GM19035 (cell line): ENCODE data around the gene NPC1.
"Not testable (repeated sequence)": the region's sequence is repeated elsewhere in the genome, so short reads cannot be mapped to it uniquely, and the experiment has no call there.

Source experiments
- ATAC-seq: cut with Tn5 transposase; IDR thresholded peaks from one replicate; pipeline ENCODE4 v1.9.1; 2021; ENCODE audit not compliant: unreplicated experiment

NPC1 gene

DNA sequence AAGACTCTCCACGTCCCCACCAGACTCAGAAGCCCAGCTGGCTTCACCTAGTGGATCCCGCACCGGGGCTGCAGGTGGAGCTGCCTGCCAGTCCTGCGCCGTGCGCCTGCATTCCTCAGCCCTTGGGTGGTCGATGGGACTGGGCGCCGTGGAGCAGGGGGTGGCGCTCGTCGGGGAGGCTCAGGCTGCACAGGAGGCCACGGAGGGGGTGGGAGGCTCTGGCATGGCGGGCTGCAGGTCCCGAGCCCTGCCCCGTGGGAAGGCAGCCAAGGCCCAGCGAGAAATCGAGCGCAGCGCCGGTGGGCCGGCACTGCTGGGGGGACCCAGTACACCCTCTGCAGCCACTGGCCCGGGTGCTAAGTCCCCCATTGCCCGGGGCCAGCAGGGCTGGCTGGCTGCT, 8.8 kb downstream of the NPC1 start:
- not testable (repeated sequence) for ATAC-seq

GRCh38 chr18:23575309-23575651, 11.0 kb downstream of the NPC1 start:
- no peak for ATAC-seq

DNA sequence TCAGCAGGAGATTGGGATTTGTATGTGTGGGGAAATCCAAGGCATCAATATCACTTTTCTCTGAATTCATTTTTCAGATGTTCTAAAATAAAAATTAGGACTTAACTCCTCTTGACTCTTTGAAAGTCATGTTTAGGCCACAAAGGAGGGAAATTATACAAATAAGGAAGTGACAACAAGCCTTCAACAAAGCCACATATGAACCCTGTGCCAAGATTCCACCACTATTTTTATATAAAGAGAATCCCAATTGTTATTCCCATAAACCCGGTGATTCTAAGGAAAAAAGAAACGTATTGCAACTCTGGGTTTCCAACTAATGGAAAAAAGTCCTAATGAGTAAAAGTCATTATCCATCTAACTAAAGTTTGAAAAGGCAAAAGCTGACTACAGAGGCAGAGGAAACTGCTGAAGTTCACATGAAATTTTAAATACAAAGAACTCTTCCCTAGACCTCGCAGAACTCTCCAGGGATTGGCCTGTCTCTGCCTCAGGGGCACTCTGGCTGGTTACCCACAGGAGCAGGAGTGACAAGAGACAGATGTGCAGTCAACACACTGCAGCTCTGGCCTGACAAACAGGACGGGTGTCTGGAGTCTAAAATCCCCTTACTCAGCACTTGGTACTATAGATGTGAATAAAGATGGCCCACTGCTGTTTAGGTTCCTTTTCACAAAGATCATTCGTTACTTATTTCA, 11.5 kb downstream of the NPC1 start:
- ATAC-seq = no peak

DNA sequence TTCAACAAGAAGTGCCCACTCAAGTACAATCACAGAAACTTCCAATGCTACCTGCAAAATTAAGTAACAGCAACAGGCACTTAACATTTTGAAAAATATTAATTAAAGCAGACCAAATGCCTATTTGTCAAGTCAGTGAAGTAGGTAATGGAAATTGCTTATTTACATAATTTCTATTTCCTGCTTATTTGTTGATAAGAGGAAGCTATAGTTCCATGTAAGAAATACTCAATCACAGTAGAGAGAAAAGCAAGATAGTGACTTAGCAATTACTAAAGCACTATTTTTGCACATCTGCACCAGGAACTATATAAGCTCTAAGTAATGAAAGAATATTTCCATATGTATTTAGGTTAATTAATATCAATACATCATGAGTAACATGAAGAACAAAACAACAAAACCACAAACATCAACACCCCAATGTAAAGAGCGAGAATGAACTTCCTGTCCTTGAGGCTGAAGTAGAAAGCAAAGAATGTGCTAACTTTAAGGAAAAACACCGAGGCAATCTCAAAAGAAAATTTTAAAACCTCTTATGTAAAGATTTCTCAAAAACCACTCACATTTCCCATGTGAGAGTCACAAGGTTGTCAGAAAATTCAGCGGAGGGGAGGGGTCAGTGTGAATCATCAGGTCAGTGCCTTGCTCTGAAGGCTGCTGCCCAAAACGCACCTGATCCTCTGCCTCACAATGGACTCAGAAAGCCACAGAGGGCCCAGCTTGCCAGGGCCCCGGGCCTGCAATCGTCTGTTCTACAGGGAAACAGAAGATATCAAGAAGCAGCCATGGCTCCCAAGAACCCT, 12.5 kb downstream of the NPC1 start:
- ATAC-seq = peak; percentile 64

DNA sequence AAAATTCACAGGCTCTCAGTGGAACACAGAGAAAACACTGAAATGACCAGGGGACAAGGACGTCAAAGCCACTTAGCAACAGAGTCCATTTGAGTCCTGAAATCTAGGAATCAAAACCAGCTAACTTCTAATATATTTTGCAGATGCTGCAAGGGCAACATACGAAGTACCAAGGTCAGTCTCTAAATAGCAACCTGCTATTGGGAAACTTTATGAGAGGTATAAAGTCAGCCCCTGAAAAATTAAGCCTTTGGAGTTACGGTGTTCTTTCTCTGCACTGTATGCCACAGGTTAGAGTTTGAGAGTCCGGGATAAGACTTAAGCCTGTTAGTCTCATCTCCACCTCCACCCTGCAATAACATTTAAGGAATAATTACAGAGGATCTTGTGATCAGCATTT, 13.3 kb downstream of the NPC1 start:
- ATAC-seq = no peak

GRCh38 chr18:23572570-23572969, 13.7 kb downstream of the NPC1 start:
- ATAC-seq = no peak

DNA sequence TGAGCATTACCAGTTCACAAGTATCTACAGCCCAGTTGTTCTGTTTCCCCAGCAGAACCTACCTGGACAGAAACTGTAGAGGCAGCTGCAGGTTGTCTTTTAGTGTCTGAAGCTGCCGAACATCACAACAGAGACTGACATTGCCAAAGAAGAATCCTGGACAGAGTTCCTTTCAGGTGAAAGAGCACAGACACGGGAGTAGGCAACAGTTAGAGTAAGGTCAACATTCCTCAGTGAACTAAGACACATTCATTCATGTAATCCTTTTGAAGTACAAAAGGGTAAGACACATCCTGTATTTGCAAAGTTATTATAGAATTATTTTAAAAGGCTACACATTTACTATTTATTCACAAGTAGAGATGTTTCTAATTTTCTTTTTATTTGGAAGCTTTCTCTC, 14.3 kb downstream of the NPC1 start:
- no peak for ATAC-seq

GRCh38 chr18:23570912-23571504, 15.3 kb downstream of the NPC1 start:
- no peak for ATAC-seq

DNA sequence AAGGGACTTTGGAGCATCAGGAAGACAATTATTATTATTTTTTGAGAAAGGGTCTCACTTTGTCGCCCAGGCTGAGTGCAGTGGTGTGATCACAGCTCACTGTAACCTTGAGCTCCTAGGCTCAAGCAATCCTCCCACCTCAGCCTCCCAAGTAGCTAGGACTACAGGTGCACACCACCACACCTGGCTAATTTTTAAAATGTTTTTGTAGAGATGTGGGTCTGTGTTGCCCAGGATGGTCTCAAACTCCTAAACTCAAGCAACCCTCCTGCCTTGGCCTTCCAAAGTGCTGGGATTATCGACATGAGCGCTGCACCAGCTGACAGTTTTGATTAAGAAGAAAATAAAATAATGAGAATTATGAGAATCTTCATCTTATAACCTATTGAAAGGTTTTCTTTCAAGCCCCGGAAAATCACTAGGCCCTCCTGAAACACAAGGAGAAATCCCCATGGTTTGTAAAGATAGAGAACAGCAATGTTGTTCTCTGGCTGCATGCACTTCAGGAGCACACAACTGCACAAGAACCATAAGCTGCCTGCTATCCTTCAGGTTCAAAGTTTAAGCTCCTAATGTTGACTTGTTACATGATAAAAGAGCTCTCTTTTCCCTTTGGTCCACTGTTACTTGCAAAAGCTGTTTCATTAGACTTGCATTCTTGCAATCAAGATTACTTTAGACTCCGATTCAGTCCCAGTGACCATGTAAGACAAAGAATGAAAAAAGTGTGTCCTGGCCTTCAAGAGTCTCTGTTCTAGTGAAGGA, 16.8 kb downstream of the NPC1 start:
- no peak for ATAC-seq

GRCh38 chr18:23568281-23569138, 17.8 kb downstream of the NPC1 start:
- ATAC-seq = no peak

GRCh38 chr18:23567671-23568070, 18.6 kb downstream of the NPC1 start:
- ATAC-seq = no peak

DNA sequence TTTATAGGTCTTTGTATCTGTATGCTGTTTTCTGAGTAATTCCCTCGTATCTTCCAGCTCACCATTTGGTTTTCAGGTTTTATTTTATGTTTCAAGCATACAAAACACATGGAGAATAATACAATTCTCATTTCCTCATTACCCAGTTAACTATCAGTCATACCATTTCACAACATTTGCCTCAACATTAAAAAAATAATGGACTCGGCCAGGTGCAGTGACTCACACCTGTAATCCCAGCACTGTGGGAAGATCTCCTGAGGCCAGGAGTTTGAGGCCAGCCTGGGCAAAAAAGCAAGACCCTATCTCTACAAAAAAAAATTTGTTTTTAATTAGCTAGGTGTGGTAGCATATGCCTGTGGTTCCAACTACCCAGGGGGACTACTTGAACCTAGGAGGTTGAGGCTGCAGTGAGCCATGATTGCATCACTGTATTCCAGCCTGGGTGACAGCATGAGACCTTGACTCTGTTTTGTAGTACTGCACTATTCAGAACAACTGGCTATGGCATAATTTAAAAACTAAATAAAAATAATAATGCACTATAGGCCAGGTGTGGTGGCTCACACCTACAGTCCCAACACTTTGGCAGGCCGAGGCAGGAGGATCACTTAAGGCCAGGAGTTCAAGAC, 20.3 kb downstream of the NPC1 start:
- ATAC-seq = no peak

GRCh38 chr18:23563377-23564043, 22.8 kb downstream of the NPC1 start:
- no peak for ATAC-seq

DNA sequence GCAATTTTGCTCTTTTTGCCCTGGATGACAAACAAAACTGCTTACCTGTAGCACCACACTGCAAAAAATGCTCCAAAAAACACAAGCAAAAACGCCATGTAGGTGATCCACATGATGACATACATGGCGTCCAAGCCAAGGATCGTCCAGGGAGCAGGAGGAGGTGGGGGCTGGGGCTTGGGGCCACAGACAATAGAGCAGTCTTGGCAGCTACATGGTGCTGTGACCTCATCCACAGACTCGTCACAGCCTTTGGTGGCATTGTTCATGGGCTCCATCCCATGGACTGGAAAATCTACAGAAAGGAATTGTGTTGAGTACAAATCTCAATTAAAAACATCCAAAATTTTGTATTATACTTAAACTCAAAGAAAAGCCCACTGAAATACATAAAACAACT, 26.1 kb downstream of the NPC1 start:
- no peak for ATAC-seq

DNA sequence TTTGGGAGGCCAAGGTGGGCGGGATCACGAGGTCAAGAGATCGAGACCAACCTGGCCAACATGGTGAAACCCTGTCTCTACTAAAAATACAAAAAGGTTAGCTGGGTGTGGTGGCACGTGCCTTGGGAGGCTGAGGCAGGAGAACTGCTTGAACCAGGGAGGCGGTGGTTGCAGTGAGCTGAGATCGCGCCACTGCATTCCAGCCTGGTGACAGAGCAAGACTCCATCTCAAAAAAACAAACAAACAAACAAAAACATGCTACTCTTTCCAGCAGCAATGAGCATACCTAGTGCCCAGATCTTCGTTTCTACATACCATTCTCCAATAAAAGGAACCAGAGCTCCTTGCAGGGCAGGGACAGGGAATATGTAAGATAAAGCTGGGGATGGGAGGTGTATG, 28.8 kb downstream of the NPC1 start:
- ATAC-seq = not testable (repeated sequence)

DNA sequence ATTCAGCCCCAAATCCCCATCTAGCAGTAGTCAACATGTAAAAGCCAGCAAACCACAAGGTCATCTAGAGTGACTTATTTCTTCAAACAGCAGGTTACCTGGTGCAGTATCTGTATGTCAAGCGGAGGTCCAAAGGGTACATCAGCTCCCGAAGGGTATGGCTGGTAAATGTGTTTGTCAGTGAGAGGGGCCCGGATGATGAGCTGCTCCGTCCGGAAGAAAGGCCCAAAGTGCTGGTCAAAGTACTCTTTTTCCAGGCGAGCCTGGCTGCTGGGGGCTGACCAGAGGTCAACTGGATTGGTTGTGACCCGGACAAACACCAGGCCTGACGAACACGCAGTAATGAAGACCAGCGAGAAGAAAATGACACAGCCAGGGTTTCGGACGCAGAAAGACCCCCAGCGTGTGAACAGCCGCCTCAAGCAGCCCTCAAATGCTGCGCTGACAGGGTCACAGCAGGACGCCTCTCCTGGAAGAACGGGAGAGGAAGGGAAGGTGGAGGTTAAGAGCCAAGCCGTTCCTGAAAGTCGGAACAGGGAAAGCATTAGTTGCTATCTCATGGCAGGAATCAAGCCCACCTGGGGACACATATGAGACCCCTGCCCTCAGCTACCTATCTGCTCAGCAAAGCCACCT, 30.0 kb downstream of the NPC1 start:
- no peak for ATAC-seq

GRCh38 chr18:23553887-23554286, 32.4 kb downstream of the NPC1 start:
- no peak for ATAC-seq

DNA sequence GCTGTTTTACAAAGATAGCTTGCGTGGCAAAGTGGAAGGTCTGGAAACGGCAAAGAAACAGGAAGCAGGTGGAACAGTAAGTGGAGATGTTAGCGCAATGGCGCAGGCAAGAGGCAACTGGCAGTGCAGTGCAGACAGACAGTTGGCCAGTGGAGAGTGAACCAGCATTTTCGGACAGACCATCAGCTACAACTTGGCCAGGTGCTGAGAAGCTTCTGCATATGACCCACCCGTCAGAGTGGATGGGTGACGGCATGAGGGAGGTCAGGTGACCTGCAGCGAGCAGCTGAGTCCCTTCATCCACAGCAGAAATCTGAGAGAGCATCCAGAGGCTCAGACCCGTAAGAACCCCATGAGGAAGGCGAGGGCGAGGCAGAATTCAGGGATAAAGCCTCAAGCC, 33.8 kb downstream of the NPC1 start:
- no peak for ATAC-seq

DNA sequence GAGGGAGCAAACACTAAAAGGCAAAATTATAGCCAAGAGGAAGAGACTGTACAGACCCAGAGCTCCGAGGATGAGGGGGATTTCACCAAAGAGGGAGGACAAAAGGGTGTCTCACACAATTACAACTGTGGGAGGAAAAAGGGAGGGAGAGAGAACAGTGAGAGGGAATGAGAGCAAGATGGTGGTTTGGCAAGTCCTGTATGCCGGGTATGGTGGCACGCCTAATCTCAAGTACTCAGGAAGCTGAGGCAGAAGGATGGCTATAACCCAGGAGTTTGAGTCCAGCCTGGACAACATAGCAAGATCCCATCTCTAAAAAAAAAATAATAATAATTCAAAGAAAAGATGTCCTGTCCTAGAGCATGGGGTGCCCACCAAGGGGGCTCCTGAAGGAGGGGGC, 34.3 kb downstream of the NPC1 start:
- ATAC-seq = no peak
